COLO668 (cell line): ENCODE data around the gene PRR5L.

Experiments used
- DNase-seq: peaks from one replicate; lab custom pipeline; 2025; ENCODE audit not compliant: unreplicated experiment; lab: John Stamatoyannopoulos, UW

Gene PRR5L

DNA sequence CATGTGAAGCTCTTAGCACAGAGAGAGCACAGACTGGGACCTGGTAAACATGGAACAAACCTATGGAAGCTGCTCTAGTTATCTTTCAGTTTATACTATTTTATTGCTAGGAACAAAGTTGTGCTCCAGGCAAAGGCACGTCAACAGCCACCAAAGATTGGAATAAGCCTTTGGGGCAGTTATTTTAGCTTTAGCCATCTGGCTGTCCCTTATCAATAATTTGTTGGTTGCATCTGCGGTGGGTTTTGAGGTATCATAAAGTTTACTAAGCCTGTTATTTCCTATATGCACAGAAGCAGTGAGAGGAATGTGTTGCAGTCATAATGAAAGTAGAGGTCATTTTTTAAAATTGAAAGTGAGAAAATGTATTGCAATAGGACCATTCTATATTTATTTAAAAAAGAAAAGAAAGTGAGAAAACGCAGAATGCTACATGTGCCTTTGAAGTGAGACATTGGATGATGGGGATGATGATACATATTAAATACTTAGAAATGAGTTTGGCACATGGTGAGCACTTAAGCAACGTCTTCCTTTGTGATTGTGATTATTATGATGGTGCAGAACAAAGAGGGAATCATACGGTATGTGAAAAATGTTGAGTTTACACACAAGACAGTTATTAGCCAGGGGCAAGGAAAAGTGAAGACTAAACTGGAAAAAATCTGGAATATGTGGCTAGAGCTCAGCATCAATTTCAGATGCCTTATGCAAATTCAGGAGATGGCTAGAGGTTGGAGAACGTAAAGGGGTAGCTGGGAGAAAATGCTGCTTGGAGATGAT, 58.3 kb downstream of the PRR5L start:
- no peak for DNase-seq

DNA sequence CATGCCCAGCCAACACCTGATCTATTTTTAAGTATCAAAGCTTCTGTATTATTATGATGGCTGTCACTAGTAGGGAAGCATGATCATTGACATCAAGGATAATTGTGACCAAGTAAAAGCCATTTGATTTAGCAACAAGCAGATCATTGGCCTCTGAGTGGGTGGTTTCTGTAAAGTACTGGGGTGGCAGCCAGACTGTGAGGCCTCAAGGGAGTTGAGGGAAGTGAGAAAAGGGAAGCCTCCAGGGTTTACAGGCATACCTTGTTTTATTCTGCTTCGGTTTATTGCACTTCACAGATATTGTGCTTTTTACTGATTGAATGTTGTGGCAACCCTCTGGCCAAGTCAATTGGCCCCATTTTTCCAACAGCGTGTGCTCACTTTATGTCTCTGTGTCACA, 60.1 kb downstream of the PRR5L start:
- no peak for DNase-seq

DNA sequence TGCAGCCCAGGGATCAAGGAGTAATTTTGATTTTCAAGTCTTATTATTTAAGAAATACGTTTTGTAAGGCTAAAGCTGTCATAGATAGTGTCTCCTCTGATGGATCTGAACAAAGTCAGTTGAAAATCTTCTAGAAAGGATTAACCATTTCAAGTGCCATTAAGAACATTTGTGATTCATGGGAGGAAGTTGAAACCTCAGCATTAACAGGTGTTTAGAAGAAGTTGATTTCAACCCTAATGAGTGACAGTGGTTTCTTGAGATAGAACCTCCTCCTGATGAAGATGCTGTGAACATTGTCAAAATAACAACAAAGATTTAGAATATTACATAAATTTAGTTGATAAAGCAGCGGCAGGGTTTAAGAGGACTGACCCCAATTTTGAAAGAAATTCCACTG, 61.7 kb downstream of the PRR5L start:
- DNase-seq = no peak

DNA sequence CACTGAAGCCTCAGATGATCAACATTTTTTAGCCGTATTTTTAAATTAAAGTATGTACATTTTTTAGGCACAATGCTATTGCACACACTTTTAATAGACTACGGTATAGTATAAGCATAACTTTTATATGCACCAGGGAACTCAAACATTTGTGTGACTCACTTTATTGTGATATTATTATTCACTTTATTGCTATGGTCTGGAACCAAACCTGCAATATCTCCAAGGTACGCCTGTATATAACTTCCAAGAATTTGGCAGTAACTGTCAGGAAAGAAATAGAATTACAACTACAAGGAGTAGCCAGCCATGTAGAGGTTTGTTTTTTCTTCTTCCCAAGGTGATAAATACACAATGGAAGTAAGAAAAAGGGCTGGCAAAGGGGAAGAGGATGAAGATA, 62.3 kb downstream of the PRR5L start:
- DNase-seq = no peak

DNA sequence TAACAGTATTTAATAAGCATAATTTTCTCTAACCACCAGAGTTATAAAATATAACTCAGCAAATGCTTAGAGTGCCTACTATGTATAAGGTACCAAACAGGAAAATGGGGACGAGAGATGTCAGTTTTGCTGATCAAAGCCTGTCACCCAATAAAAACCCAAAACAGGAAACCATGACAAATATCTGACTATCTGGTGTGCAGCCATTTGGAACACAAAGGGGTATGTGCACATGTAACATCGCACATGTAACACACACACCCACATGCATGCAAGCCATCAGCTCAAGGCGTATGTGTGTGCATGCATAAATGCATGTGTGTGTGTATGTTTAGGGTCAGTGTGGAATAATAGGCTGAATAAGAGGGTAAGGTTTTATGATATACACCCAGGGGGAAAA, 64.2 kb downstream of the PRR5L start:
- no peak for DNase-seq

DNA sequence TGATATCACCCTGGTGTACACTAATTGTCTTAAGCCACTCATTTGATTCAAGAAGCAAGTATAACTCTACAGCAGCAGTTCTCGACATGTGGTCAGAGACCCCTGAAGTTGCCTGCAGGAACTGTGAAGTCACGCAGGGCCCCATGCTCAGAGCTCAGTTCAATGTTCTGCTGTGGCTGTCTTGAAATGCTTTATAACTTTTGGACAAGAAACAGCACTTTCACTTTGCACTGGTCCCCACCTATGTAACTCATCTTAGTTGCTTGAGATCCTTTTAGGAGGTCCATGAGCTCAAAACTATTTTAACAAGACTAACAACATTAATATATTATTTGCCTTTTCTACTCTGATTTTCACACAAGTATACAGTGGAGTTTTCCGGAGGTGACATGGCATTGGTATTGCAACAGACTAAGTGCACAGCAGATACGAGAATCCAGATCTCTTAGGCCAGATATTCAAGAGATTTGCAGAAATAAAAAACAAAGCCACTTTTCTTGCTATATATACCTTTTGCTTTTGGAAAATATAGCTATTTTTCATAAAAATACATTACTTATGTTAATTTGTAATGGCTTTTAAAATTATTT, 64.8 kb downstream of the PRR5L start:
- no peak for DNase-seq

DNA sequence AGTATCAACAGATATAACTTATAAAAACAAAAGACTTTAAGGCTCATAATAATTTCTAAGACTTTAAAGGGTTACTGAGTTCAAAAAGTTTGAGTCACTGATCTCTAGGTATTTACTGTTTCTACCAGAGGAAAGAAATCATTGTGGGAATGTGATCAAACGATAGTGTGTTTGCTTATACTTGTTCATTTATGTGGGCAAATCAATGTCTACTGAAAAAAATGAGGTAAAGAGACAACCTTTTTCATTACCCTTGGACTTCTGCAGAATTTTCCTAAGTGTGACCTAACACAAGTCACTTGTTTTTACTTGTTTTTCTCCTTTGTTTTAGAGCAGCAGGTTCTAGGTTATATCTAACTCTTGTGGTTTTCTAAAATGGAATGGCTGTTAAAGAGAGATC, 65.4 kb downstream of the PRR5L start:
- no peak for DNase-seq

DNA sequence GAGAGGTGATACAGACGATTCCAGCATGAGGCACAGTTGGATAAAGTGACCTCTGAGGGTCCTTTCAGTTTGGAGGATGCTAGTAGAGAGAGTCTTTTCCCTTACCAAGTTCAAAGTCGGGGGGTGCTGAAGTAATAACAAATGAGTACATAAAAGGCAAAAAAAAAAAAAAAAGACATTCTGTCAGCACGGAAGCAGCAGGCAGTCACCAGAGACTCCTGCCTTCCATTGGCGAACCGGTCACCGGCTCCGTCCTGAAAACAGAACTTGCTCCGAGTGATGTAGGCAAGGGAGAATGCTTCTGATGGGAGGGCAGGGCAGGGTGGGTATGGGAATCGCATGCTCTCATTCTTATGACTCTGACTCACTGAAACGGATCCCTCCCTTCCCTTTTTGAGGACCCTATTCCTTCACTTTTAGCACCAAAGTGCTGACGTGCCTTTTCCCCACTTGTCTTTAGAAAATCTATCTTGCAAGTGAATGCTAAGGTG, 65.9 kb downstream of the PRR5L start:
- no peak for DNase-seq

DNA sequence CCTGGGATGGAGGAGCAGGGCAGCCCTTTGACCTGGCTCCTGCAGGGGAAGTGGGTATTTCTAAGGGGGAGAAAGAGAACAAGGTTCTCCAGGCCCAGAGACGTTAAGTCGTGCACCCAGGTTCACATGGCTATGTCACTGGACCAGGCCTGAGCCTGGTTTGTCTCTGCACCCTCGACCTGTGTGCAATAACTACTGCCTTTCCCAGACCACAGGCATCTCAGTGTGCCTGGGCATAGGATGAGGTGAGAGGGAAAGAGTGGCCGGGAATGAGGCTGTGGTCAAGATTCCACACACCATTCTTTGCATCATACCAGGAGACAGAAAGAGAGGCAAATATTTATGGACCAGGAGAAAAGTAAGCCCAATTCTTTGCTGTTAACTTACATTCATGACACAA, 66.8 kb downstream of the PRR5L start:
- DNase-seq = no peak

DNA sequence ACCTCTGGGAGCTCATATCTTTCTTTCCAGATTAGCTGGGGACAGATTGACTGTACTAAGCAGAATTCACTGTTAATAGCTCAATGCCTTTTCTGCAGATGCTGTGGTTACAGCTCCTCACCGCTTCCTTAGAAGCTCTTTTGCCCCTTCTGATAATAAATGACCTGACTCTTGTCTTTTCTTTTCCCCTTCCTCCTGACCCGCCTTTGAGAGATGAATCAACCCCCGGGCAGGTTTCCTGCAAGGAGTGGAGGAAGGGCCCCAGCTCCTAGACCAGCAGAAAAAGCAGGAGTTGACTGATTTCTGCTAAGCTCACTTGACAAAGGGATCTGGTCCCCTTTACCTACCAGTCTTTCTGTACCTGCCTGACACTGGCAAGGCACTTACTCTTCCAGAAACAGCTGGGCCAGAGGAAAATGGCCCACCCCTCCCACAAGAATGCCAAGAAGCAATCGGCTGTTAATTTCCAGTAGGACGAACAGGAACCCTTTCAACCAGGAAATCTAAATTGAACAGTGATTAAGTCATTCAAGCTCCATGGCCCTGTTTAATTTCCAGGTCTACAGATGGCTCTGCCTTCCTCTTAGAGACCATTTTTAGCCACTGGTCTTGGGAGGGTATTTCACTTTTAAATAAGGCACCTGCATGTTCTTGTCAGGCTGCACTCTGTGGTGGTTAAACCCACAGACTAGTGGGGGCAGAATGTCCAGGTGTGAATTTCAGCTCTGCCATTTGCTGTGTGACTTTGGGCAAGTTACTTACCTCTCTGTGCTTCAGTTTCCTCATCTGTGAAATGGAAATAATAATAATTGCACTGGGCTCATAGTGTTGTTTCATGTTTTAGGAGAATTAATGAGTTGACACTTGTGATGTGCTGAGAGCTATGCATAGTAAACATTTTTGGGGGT, 67.5 kb downstream of the PRR5L start:
- DNase-seq = no peak

DNA sequence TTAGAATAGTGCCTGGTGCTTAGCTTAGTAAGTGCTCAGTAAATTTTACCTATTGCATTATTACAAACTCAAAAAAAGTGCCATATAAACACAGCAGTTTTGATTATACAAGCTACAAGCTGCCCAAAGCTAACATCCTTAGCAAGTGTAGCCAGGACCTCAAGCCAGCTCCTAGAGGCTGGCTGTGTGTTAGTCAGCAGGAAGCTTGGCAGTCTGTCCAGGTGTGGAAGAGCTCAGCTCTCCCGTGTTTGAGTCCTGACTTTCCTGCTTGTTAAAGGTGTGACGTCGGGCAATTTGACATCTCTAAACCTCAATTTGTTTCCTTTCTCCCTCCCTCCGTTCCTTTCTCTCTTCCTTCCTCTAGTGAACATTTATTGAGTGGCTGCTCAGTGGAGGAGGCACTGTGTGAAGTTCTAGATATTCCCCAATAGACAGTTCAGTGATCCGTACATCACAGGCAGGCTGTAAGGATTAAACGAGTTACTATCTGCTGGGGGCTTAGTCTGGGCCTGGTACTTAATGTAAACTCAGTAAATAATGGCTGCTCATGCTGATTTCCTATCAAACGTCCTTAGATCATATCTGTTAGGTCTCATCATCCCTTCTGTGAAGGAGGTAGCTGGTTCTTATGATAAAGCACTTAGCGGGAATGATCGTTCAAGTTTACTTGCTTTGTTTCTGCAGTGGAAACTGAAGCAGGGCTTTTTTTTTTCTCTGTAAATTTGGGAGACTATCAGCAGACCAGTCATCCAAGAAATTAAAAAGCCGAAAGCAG, 68.7 kb downstream of the PRR5L start:
- DNase-seq = no peak

DNA sequence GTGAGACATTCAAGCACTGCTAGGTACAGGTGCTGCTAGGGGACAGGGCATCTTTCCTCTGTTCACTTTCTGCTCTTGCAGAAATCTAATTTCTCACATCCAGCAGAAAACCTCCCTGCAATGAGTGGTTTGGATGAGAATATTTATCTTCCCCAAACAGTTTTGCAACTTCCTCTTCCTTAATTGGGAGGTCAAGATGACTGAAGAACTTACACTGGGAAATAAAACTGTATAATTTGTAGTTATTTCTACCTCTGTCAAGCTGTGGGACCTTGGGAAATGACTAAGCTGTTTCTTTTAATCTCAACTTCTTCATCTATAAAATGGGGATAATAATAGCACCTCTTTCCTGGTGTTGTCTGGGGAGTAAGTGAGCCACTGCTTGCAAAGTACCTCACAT, 69.8 kb downstream of the PRR5L start:
- no peak for DNase-seq

DNA sequence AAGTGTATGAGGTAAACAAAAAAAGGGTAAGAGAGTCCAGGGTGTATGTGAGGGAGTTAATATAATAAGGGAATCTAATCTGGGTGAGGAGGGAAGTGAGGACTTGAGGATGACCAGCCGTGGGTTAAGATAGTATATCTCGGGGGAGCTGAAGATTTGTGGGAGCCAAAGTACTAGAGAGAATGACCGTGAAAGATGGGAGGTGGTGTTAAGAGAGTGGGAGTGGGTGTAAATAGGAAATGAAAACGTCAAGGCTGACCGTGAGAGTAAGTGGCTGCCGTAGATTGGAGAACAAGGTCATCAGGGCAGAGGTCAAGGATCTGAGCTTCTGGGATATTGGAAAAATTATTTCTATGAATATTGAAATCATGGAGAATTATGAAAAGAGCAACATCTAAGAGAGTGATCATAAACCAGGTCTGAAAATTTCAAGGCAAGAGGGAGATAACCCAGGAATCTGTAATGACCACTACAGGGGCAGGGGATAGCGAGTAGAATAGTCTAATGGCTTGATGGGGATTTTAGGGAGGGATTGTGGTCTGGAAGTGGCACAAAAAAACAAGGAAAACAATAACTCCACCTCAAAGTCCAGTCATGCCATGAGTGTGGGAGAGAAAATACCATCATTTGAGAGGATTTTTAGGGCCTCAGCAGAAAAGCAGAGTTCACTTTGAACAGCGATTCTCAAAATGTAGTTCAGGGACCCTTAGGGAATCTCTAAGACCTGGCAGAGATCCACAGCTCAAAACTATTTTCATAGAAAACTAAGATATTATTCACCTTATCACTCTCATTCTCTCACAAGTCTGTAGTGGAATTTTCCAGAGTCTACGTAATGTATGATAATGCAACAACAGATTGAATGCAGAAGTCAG, 72.0 kb downstream of the PRR5L start:
- DNase-seq = no peak

DNA sequence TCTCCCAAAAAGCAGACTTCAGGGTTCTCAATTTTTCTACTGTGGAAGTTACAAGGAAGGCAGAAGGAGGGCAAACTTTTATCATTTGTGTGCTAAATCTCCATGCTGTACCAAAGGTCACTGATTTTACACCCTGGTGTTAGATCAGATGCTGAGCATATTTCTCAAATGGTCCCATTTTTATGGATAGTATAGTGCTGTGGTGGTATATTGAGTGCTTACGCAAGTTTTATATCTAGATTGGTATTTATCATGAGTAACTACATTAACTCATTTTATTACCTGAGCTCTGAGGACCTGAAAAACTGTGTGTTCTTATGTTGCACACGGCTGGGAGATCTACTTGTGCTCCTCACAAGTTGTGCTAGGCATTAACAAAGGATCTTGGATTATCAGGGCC, 75.1 kb downstream of the PRR5L start:
- DNase-seq = no peak

DNA sequence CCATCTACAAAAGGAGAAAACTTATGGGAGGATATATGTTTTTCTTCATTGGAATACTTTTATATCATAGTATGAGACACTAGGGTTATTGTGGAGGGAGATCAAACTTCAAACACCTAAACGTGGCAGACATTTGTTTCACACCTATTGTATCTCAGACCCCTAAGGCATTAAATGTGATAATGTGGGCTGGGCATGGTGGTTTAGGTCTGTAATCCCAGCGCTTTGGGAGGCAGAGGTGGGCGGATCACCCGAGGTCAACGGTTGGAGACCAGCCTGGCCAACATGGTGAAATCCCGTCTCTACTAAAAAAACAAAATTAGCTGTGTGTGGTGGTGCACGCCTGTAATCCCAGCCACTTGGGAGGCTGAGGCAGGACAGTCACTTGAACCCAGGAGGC, 75.5 kb downstream of the PRR5L start:
- no peak for DNase-seq

DNA sequence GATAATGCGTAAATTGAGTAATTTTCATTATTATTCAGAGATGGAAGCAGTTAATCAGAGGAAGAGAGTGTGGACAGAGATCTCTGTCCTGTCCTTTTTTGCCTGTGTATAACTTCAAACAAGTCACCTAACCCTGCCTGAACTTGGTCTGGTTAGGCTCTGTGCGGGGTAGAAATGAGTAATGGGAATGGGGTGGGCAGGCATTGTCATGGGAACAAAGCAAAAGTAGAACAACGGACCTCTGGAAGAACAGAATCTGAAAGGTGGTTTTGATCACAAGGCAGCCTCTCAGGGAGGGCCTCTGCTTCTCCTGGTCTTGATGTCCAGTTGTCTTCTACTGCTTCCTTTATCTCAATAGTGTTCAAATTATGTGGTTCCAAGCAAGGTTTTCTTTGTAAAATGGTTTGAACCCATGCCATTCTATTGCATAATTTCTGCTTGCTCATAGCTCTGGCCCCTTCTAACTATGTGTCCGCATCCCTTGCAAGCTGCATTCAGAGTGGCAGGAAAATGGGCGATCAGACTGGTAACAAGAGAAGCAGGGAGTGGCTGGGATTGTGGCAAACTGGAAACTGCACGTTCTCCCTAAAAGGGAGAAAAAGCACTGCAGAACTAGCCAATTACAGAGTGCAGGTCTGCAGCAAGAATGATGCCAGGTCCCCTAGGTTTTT, 76.1 kb downstream of the PRR5L start:
- DNase-seq = no peak

DNA sequence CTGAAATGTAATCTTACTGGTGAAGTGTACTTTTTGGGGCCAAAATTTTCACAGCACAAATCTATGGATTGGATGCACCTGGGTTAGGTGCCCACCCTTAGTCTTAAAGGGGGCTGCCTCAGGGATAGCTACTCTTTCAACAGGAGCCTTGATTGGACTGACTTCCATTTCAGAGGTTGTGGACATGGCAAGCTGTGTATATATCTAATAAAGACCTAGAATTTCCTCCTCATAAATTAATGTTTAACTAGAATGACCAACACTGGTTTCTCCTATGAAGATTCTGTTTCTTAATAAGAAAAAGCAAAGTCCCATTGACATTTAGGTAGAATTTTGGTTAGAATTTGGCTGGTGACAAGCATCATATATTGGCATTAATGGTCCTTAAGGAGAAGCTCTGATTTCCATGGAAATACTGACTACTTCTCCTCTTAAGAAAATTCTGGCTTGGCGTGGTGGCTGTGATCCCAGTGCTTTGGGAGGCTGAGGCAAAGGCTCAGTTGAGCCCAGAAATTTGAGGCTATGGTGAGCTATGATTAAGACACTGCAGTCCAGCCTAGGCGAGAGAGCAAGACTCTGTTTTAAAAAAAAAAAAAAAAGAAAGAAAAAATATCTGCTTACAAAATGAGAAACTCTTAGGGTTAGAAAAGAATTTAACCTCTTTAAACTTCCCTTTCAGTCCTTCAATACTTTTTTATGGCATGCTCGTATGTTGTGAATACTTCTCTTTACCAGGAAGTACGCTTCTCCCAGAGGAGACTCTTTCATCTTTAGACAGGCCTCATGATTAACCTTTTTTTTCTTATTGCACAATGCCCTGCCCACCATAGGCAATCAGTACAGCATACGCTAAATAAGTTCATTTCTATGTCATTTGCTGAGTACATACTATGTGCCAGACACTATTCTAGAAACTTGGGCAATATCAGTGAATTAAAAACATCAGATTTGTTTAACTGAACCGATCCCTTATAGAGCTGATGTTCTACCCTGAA, 77.2 kb downstream of the PRR5L start:
- no peak for DNase-seq

DNA sequence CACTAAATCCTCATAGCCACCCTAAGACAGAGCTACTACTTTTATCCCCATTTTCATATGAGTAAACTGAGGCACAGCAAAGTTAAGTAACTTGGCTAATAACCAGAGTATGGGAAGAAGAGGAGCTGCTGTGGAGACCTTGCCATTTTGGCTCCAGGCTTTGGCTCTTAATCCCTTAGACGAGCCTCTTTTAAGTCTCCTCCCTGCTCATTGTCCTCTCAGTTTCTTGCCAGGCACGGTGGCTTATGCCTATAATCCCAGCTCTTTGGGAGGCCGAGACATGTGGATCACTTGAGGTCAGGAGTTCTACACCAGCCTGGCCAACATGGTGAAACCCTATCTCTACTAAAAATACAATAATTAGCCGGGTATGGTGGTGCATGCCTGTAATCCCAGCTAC, 78.6 kb downstream of the PRR5L start:
- no peak for DNase-seq
